Heart right ventricle (tissue), 16 donors: ENCODE data around the gene PICK1. TPM values are rescaled to one million over a fixed set of nuclear protein-coding genes. Genes with fewer than 3 reads are reported as not detected.

Experiments used
- ATAC-seq, 8 donors: fragments of 200-7000 bp; cut with Tn5 transposase; one replicate each; pipeline ENCODE4 v1.9.1; 2020; ENCODE audit warnings: mild to moderate bottlenecking in 8 of 8, moderate library complexity in 8 of 8, moderate number of reproducible peaks in 1 of 8
- DNase-seq, 2 donors: peaks; one replicate each; pipeline ENCODE4 v3.0.0-alpha.2; 2020
- H3K27ac ChIP-seq, 10 donors: fragments of 200-600 bp; sonication (generic) in 2 of 10; one replicate each; pipeline versions ENCODE4 v1.5.0 to v1.8.0; 2020 to 2022; ENCODE audit warnings: mild to moderate bottlenecking in 3 of 10
- H3K27me3 ChIP-seq, 7 donors: fragments of 200-600 bp; one replicate each; pipeline ENCODE4 v1.8.0; 2021 to 2022; ENCODE audit warnings: mild to moderate bottlenecking in 2 of 7
- H3K36me3 ChIP-seq, 9 donors: fragments of 200-600 bp; sonication (generic) in 1 of 9; one replicate each; pipeline versions ENCODE4 v1.5.0 to v1.8.0; 2020 to 2022; ENCODE audit warnings: mild to moderate bottlenecking in 2 of 9
- H3K4me1 ChIP-seq, 9 donors: fragments of 200-600 bp; sonication (generic) in 1 of 9; one replicate each; pipeline versions ENCODE4 v1.5.0 to v1.8.0; 2020 to 2022; ENCODE audit warnings: mild to moderate bottlenecking in 4 of 9
- H3K4me3 ChIP-seq, 10 donors: fragments of 200-600 bp; sonication (generic) in 2 of 10; one replicate each; pipeline versions ENCODE4 v1.5.0 to v1.8.0; 2020 to 2022; ENCODE audit warnings: mild to moderate bottlenecking in 7 of 10, moderate library complexity in 2 of 10
- H3K9me3 ChIP-seq, 11 donors: fragments of 200-600 bp in 10 of 11; sonication (generic) in 2 of 11; one replicate each; pipeline versions ENCODE4 v1.5.0 to v1.8.0; 2013 to 2022; ENCODE audit warnings: mild to moderate bottlenecking in 2 of 11, control low read depth in 1 of 11, moderate library complexity in 1 of 11
- CTCF ChIP-seq, 9 donors: fragments of 200-600 bp; sonication (generic) in 2 of 9; IDR thresholded peaks; one replicate each; pipeline versions ENCODE4 v1.5.0 to v1.8.0; 2021 to 2022; ENCODE audit warnings: antibody characterized with exemption in 9 of 9, mild to moderate bottlenecking in 5 of 9, moderate library complexity in 1 of 9
- WGBS, 2 donors: extraction: QIAGEN DNeasy Blood & Tissue Kit; methylation state at CpG; one replicate each; pipeline ENCODE4 v1.1.7; 2013; ENCODE audit warnings: inconsistent platforms in 1 of 2; 5-methylcytosine and 5-hydroxymethylcytosine counted together
- intact Hi-C, 10 donors: fragments of 100-400 bp; cut with DNase I; formaldehyde crosslinking; loops; one replicate each; pipeline versions ENCODE4 v1.11.1 to v1.14.2; 2022
- polyA plus RNA-seq, 2 donors: library from polyadenylated mRNA; stranded (reverse); fragments of 200-250 nt; gene quantifications; one replicate each; pipeline ENCODE4 v1.2.3, GENCODE V29; 2013
- total RNA-seq, 10 donors: library from RNA; stranded (reverse); fragmentation: NEBNext Ultra II Directional in 3 of 10; extraction: Animal tissue kit (Norgen Biotek cat#: 25700) in 3 of 10; gene quantifications; one replicate each; pipeline versions ENCODE4 v1.2.1 to v1.2.4, GENCODE V29; 2021 to 2023
- donor health status: Arrhythmogenic right ventricular cardiomyopathy.
- donor health status: ischemic (EF 13 %, LVEDD 7.1; RV severe dilation, severe dysfunction).
- donor health status: healthy with polysubstance abuse.
- donor health status: DM: no; HTN: yes; CAD: no.
- donor health status: DM: no; HTN: no; CAD: no.
- donor health status: ischemic (EF 25% LVEDD 6.9; RV normal size, moderate dysfunction).
- donor health status: ischemic (EF 25% LVEDD 5.7; RV mildly dilated, moderate dysfunction).
- donor health status: healthy.
- donor health status: DM: yes; HTN: yes; CAD: no.
- donor health status: Ischemic cardiomyopathy.
- donor health status: ischemic (EF 35%, LVEDD 5.7; RV mildly dilated, moderate dysfunction).
- donor health status: nonischemic (EF 11% LVEDD 7.7; RV severe dilation, severe dysfunction).
- donor health status: DM: yes; HTN: yes; CAD: no.
- donor health status: PGD.
- donor health status: ischemic (EF 29% LVEDD 5.4; RV normal size, mild dysfunction).
- donor health status: nonischemic (EF 23%, LVEDD 6.1; RV moderate dilation, normal function).

Gene PICK1
- total and polyA plus RNA-seq, 12 donors, result 17.4 to 32.9 (median 23.2) TPM

DNA sequence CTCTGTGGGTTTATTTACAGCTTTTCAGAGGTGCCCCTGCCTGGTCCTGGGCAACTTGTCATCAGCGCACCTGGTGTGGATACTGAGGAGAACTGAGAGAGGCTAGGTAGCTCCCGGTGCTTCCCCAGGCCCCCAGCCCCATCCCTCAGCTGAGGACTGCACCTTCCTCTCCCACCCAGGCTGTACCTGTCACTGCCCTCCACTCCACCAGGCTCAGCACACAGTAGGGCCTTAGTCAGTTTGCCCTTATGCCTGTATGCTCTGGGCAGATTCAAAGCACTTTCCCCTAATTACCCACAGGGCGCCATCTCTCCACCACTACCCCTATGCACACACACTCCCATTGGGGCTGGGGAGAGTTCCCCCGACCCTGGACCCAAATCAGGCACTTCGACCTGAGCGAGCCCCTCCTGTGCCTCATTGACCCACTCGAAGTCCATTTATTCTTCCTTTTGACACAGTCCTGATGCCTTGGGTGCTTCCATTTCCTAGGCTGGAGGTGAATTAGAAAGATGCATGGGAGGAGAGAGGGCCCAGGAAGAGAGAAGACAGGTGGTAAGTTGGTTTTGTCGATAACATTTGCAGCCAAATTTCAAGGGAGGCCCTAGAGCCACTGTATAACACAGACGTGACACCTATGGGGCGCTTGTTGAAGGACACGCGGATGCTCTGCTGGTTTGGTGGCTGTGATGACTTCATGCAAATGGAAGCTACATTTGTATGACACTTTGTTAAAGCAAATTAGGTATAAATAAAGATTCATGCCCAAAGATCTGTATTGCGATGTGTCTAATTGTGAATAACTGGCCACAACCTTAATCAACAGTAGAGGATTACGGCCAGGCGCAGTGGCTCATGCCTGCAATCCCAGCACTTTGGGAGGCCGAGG, 13.8 kb upstream of the PICK1 start:
- Histone ChIP-seq H3K27me3 (no peaks in the 10 kb centered on the region), H3K36me3 (no peaks in the 10 kb centered on the region), H3K4me3 (no peak overlapping the region), H3K9me3 (no peaks in the 10 kb centered on the region), H3K4me1 (peaks cover 0 to 16% (median 6%) of the 10 kb centered on the region in 9 donors), H3K27ac (no peak overlapping the region)
- ATAC-seq, result no peak
- WGBS, 2 donors, result 89 to 92% methylated on average over 16 of the region's 16 CpGs
- intact Hi-C loops, result no loop called here
- no peak for TF ChIP-seq CTCF (IDR thresholded peaks at IDR 0.05)
- DNase-seq, result no peak

GRCh38 chr22:38046070-38046748, 11.0 kb upstream of the PICK1 start:
- 74 to 77% methylated on average over 14 of the region's 14 CpGs for WGBS, 2 donors
- H3K27me3 ChIP-seq, result peaks cover 0 to 4% (median 0%) of the 10 kb centered on the region in 7 donors
- H3K4me1 ChIP-seq, result peaks cover 0 to 15% (median 0%) of the 10 kb centered on the region in 9 donors
- no peaks in the 10 kb centered on the region for H3K36me3 ChIP-seq
- ATAC-seq (peak in 3 of 8 donors; percentile 15 to 31 (median 18)), DNase-seq (no peak)
- H3K4me3 ChIP-seq, result no peak overlapping the region
- H3K9me3 ChIP-seq, result no peaks in the 10 kb centered on the region
- TF ChIP-seq CTCF (IDR thresholded peaks at IDR 0.05), result no peak
- intact Hi-C loops, result no loop called here
- H3K27ac ChIP-seq, result no peak overlapping the region

GRCh38 chr22:38049812-38050619, 7.2 kb upstream of the PICK1 start:
- Histone ChIP-seq H3K27me3 (peaks cover 0 to 6% (median 0%) of the 10 kb centered on the region in 7 donors), H3K4me3 (no peak overlapping the region), H3K9me3 (no peaks in the 10 kb centered on the region), H3K36me3 (no peaks in the 10 kb centered on the region), H3K27ac (no peak overlapping the region), H3K4me1 (peaks cover 0 to 13% (median 6%) of the 10 kb centered on the region in 9 donors)
- no peak for TF ChIP-seq CTCF (IDR thresholded peaks at IDR 0.05)
- ATAC-seq (no peak), DNase-seq (no peak)
- WGBS, 2 donors, result 75 to 79% methylated on average over 20 of the region's 20 CpGs
- intact Hi-C loops, result loop anchor here in 9 of 10 donors (5.0 to 10.0 kb wide), 6 partner anchors 52 to 525 kb away; partner anchors contain the start of gene DMC1 (in 8 of the 9)

DNA sequence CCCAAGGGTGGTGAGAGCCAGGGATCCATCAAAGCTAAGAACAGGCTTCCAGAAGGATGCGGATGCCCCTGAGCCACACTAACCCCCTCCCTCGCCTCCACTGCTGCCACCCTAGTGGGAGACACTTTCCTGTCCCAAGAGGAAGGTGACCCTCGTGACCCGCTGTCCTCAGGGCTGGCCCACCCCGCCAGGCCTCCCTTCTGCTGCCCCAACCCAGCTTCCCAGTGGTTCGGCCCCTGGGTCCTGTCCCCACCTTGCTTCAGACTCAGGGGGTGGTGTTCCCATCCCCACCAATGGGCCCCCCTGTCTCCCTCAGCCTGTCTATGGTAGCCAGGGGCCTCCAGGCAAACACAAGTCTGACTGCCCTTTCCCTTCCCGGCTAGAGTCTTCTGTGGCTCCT, 6.5 kb upstream of the PICK1 start:
- no peak for TF ChIP-seq CTCF (IDR thresholded peaks at IDR 0.05)
- ATAC-seq (no peak), DNase-seq (no peak)
- intact Hi-C loops, result loop anchor here in 9 of 10 donors (5.0 to 10.0 kb wide), 6 partner anchors 52 to 524 kb away; partner anchors contain the start of gene DMC1 (in 8 of the 9)
- Histone ChIP-seq H3K36me3 (no peaks in the 10 kb centered on the region), H3K27ac (no peak overlapping the region), H3K4me3 (no peak overlapping the region), H3K4me1 (peaks cover 0 to 11% (median 6%) of the 10 kb centered on the region in 9 donors), H3K9me3 (no peaks in the 10 kb centered on the region), H3K27me3 (peaks cover 0 to 6% (median 0%) of the 10 kb centered on the region in 7 donors)
- 91% methylated on average over 7 of the region's 7 CpGs for WGBS, 2 donors
